Common myeloid progenitor, CD34-positive (primary cell): ENCODE data around the gene FLT3LG.

Experiments used
- CTCF ChIA-PET: fragments of 350-600 bp; sonication (Branson Sonifier 250); formaldehyde crosslinking; loops from one replicate; lab custom pipeline; 2021; ENCODE audit warnings: antibody characterized with exemption; lab: Charles Lee
- POLR2A ChIA-PET: fragments of 350-600 bp; sonication (Branson Sonifier 250); formaldehyde crosslinking; loops from one replicate; lab custom pipeline; 2021; ENCODE audit warnings: antibody characterized with exemption; lab: Charles Lee
- DNase-seq, 3 donors: peaks; one replicate each; pipeline versions ENCODE4 v3.0.0 to v3.0.0-alpha.2; 2013
- H3K27ac ChIP-seq, 2 experiments: 1 replicate in 1 of 2; 2 replicates in 1 of 2; pipeline ENCODE4 v1.7.0; 2013; ENCODE audit warnings: inconsistent platforms in 2 of 2, low read length in 2 of 2, mild to moderate bottlenecking in 2 of 2, low read depth in 1 of 2, moderate library complexity in 1 of 2; ENCODE audit not compliant: severe bottlenecking in 2 of 2, insufficient read depth in 1 of 2, poor library complexity in 1 of 2
- H3K27me3 ChIP-seq, 5 experiments: replicated peaks in 2 of 5; 1 replicate in 3 of 5; 2 replicates in 2 of 5; pipeline versions ENCODE4 v1.6.1 to v1.7.0; 2013; ENCODE audit warnings: low read length in 4 of 5, mild to moderate bottlenecking in 2 of 5, moderate library complexity in 2 of 5, inconsistent platforms in 1 of 5; ENCODE audit not compliant: insufficient read depth in 5 of 5, control insufficient read depth in 4 of 5
- H3K36me3 ChIP-seq, 4 experiments: 1 replicate in 2 of 4; 2 replicates in 2 of 4; pipeline versions ENCODE4 v1.6.1 to v1.7.0; 2013; ENCODE audit warnings: low read length in 3 of 4, control low read depth in 1 of 4, mild to moderate bottlenecking in 1 of 4; ENCODE audit not compliant: control insufficient read depth in 4 of 4, insufficient read depth in 4 of 4
- H3K4me1 ChIP-seq, 4 experiments: 1 replicate in 3 of 4; 2 replicates in 1 of 4; pipeline versions ENCODE4 v1.6.1 to v1.7.1; 2013; ENCODE audit warnings: low read length in 3 of 4, mild to moderate bottlenecking in 3 of 4, control low read depth in 1 of 4, inconsistent platforms in 1 of 4, moderate library complexity in 1 of 4; ENCODE audit not compliant: control insufficient read depth in 4 of 4, insufficient read depth in 4 of 4; ENCODE audit errors: control extremely low read depth in 1 of 4
- H3K4me3 ChIP-seq, 7 experiments: 1 replicate in 4 of 7; 2 replicates in 3 of 7; pipeline versions ENCODE4 v1.5.1 to v1.7.0; 2013; ENCODE audit warnings: mild to moderate bottlenecking in 7 of 7, low read length in 6 of 7, moderate library complexity in 6 of 7, inconsistent platforms in 2 of 7, low read depth in 2 of 7, control low read depth in 1 of 7; ENCODE audit not compliant: insufficient read depth in 4 of 7, control insufficient read depth in 1 of 7; ENCODE audit errors: extremely low read depth in 1 of 7
- H3K9me3 ChIP-seq, 5 experiments: 1 replicate in 4 of 5; 2 replicates in 1 of 5; pipeline versions ENCODE4 v1.6.1 to v1.7.1; 2013; ENCODE audit warnings: low read length in 4 of 5, mild to moderate bottlenecking in 2 of 5, inconsistent platforms in 1 of 5, low read depth in 1 of 5, moderate library complexity in 1 of 5; ENCODE audit not compliant: control insufficient read depth in 4 of 5, insufficient read depth in 2 of 5; ENCODE audit errors: control extremely low read depth in 1 of 5
- whole genome bisulfite sequencing: methylation state at CpG from one replicate; pipeline ENCODE4 v1.1.5; 2013; ENCODE audit not compliant: insufficient coverage; 5-methylcytosine and 5-hydroxymethylcytosine counted together

The FLT3LG gene

DNA sequence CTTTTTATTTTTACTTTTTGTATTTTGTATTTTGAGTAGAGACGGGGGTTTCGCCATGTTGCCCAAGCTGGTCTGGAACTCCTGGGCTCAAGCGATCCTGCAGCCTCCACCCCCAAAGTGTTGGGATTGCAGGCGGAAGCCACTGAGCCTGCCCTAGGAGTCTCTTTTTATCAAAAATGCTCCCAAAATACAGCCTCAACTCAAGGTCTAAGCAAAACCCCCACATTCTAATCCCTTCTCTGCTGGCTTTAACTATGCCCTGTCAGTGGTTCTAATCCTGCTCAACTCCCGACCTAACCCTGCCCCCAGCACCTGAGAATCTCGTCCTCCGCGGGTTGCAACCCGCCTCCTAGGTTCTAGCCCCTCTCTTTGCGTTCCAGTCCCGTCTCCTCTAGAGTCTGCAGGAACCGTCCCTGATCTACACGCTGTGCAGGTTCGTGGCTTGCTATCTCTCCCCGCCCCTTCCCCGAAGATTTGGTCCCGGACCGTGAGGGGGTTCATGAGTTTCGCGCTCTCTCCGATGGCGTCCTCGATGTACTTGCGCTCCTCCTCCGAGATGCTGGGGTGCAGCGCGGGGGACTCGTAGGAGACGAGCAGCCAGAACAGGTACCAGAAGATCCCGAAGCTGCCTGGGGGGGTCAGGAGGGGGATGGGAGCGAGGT is 40.6 kb upstream of the FLT3LG start:
- Histone ChIP-seq H3K4me1 (peaks cover 0 to 18% (median 6%) of the 10 kb centered on the region in 4 experiments), H3K36me3 (no peaks in the 10 kb centered on the region), H3K27ac (no peak overlapping the region), H3K27me3 (peaks cover 0 to 99% (median 61%) of the 10 kb centered on the region in 5 experiments), H3K4me3 (no peak overlapping the region), H3K9me3 (peaks cover 0 to 4% (median 0%) of the 10 kb centered on the region in 5 experiments)
- ChIA-PET CTCF (interaction anchor here (1.4 kb wide), 1 partner anchor 14 kb away, joined by 8 read pairs; no protein-coding TSS in a partner anchor), POLR2A (no interaction called here)
- DNase-seq: no peak
- 11% methylated on average over 22 of the region's 31 CpGs for WGBS

DNA sequence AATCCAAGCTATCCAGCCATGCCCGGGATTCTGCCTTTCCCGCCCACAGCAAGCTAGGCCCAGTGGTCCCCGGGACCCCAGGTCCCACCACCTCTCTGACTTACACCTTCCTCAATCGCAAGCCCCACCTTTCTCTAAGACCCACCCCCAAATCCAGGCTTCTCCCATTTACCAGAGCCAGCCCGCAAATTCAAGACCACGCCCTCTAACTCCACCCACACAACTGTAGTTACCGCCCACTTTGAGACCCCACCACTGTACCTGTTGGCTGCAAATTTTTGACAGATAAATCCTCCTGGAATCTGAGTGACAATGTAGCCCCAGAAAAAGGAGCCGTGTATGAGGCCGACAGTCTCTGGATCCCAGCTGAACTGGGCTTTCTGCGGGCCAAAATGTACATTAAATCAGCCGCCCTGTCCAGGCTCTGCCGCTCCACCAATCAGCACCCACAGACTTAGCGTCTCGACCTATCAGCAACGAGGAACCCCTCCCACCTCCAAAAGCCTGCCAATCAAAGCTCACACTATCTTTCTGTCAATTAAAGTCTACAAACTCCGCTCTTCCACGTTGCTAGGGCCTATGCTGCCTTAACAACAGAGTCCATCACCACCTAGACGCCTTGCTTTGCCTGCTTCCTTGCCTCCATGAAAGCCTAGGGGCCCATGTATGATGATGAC is 39.0 kb upstream of the FLT3LG start:
- no peak overlapping the region for H3K4me3 ChIP-seq
- ChIA-PET CTCF (no interaction called here), POLR2A (no interaction called here)
- peaks cover 0 to 4% (median 0%) of the 10 kb centered on the region in 5 experiments for H3K9me3 ChIP-seq
- peaks cover 2 to 100% (median 62%) of the 10 kb centered on the region in 5 experiments for H3K27me3 ChIP-seq
- H3K4me1 ChIP-seq: peaks cover 0 to 15% (median 4%) of the 10 kb centered on the region in 4 experiments
- 94% methylated on average over 14 of the region's 18 CpGs for WGBS
- H3K36me3 ChIP-seq: no peaks in the 10 kb centered on the region
- H3K27ac ChIP-seq: no peak overlapping the region
- DNase-seq: peak; percentile 28 to 44 (median 34)

DNA sequence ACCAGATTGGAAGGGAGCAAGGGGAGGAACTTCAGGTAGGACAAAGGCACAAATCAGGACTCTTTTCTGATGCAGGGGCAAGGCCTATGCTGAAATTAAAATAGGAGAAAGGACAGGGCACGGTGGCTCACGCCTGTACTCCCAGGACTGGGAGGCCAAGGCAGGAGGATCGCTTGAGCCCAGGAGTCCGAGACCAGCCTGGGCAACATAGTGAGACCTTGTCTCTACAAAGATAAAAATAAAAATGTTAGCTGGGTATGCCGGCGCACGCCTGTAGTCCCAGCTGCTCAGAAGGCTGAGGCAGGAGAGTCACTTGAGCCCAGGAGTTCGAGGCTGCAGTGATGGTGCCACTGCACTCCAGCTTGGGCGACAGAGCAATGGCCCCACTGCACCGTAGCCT is 38.3 kb upstream of the FLT3LG start:
- peaks cover 2 to 100% (median 68%) of the 10 kb centered on the region in 5 experiments for H3K27me3 ChIP-seq
- peaks cover 0 to 4% (median 0%) of the 10 kb centered on the region in 5 experiments for H3K9me3 ChIP-seq
- ChIA-PET POLR2A (no interaction called here), CTCF (interaction anchor here (1.1 to 1.2 kb wide), 2 partner anchors 9 to 241 kb away, joined by 3 to 5 read pairs; partner anchors contain the start of gene PRMT1)
- DNase-seq: no peak
- no peak overlapping the region for H3K4me3 ChIP-seq
- no peak overlapping the region for H3K27ac ChIP-seq
- peaks cover 0 to 15% (median 4%) of the 10 kb centered on the region in 4 experiments for H3K4me1 ChIP-seq
- WGBS: 91% methylated on average over 10 of the region's 10 CpGs
- no peaks in the 10 kb centered on the region for H3K36me3 ChIP-seq

GRCh38 chr19:49436381-49437017 is 37.5 kb upstream of the FLT3LG start:
- Histone ChIP-seq H3K27ac (no peak overlapping the region), H3K4me3 (peak overlapping the region in 2 of 7 experiments; percentile 10 to 36), H3K27me3 (peaks cover 2 to 100% (median 65%) of the 10 kb centered on the region in 5 experiments), H3K4me1 (peaks cover 0 to 16% (median 7%) of the 10 kb centered on the region in 4 experiments), H3K9me3 (peaks cover 0 to 4% (median 0%) of the 10 kb centered on the region in 5 experiments), H3K36me3 (no peaks in the 10 kb centered on the region)
- ChIA-PET CTCF (interaction anchor here (1.1 to 1.2 kb wide), 2 partner anchors 8 to 241 kb away, joined by 3 to 5 read pairs; partner anchors contain the start of gene PRMT1), POLR2A (interaction anchor here (0.7 kb wide), 1 partner anchor 20 kb away, joined by 3 read pairs; no protein-coding TSS in a partner anchor)
- DNase-seq: peak; percentile 76 to 77 (median 77)
- 10% methylated on average over 42 of the region's 42 CpGs for WGBS

DNA sequence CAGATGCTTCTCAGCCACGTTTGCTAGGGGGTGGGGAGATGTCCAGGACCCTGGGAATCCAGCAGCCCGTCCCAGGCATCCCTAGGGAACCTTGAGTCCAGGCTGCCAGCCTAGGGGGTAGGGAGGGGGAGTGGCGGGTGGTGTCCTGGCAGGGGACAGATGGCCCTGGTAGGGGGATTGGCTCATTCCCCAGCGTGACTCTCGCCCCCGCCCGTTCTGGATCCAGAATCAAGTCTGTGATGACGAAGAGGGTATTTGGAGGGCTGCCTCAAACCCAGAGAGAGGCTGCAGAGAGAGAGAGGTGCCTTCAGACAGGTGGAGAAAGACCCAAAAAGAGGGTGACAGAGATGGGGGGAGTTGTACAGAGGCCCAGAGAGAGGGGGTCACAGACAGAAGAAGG is 36.8 kb upstream of the FLT3LG start:
- Histone ChIP-seq H3K36me3 (no peaks in the 10 kb centered on the region), H3K4me1 (peaks cover 0 to 22% (median 9%) of the 10 kb centered on the region in 4 experiments), H3K4me3 (no peak overlapping the region), H3K27ac (no peak overlapping the region), H3K9me3 (peaks cover 0 to 3% (median 0%) of the 10 kb centered on the region in 5 experiments), H3K27me3 (peaks cover 2 to 100% (median 66%) of the 10 kb centered on the region in 5 experiments)
- no peak for DNase-seq
- WGBS: 35% methylated on average over 5 of the region's 8 CpGs
- POLR2A ChIA-PET: no interaction called here
- CTCF ChIA-PET: interaction anchor here (1.2 kb wide), 1 partner anchor 240 kb away, joined by 3 read pairs; the partner anchor contains the start of gene PRMT1

- ChIA-PET CTCF (interaction anchor here (1.0 kb wide), 1 partner anchor 21 kb away, joined by 3 read pairs; no protein-coding TSS in a partner anchor), POLR2A (no interaction called here)
- DNase-seq: no peak
- peaks cover 0 to 22% (median 15%) of the 10 kb centered on the region in 4 experiments for H3K4me1 ChIP-seq
- no peak overlapping the region for H3K27ac ChIP-seq
- peaks cover 0 to 3% (median 0%) of the 10 kb centered on the region in 5 experiments for H3K9me3 ChIP-seq
- peaks cover 2 to 93% (median 59%) of the 10 kb centered on the region in 5 experiments for H3K27me3 ChIP-seq
- WGBS: 13% methylated on average over 1 of the region's 6 CpGs
- H3K4me3 ChIP-seq: no peak overlapping the region
- H3K36me3 ChIP-seq: no peaks in the 10 kb centered on the region
Measured at GRCh38 chr19:49438261-49438660, 35.8 kb upstream of the FLT3LG start.
